Measurements from ENCODE around the gene PDIK1L.
"Not testable (repeated sequence)": the region's sequence is repeated elsewhere in the genome, so short reads cannot be mapped to it uniquely, and the experiment has no call there.

The PDIK1L gene

DNA sequence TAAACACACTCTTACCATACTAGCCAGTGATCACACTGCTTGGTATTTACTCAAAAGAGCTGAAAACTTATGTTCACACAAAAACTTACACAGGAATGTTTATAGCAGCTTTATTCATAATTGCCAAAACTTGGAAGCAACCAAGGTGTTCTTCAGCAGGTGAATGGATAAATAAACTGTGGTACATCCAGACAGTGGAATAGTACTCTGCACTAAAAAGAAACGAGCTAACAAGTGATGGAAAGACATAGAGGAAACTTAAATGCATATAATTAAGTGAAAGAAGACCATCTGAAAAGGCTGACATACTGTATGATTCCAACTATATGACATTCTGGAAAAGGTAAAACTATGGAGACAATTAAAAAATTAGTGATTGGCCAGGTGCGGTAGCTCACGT is 20.7 kb upstream of the PDIK1L start:
- no peak for DNase-seq

DNA sequence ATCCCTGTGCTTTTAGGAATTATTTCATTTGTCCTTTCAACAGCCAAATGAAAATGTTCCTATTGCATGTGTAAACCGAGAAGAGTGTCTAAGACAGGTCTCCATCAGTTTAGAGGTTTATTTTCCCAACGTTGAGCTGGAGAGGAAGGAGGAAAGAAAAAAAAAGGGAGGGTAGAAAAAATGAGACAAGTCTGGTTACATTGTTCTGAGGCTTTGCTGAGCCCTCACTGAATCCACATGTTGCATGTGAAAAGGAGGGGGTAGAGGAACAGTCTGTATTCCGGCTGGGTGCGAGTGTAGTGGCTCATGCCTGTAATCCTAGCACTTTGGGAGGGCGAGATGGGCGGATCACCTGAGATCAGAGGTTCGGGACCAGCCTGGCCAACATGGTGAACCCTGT is 19.2 kb upstream of the PDIK1L start:
- no peak for DNase-seq

DNA sequence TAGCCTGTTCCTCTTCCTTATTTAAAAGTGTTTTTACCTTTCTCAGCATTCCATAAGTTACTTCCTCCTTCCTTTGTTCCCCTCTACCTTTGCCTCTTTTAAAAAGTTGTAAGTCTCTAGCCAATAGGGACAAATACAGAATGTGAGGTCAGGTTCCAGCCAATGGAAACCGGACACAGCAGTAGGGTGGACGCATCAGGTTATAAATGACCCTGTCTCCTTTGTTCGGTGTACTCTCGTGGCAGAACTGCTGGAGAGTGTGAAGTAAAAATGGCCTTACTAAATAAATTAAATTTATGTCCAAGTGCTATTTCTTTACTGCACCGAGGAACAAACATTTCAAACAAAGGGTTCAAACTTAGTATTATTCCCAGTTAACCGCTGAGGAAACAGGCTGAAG is 18.1 kb upstream of the PDIK1L start:
- not testable (repeated sequence) for DNase-seq

DNA sequence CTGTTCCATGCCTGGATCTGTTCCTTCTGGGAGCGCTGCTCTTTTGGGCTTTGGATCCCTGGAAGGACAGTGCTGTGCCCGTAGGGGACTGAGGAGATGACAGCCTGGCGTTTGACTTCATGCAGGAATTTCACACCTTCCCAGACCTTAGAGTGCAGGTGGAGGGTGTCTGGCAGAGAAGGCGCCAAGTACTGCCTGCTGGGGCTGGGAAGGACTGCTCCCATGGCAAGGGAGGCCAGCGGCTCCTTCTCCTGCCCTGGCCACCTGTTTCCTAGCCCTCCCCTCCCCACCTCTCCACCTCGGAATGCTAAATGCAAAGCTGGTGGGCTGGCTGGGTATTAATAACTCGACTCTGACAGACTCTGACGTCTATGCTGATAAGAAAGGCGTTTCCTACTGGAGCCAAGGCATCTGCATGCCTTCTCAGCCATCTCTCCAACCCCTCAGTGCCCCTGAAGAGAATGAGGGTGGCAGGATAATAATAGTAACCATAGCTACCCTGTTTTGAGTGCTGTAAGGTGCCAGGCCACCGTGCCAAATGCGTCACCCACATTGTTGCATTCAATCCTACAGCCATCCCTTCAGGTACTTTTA is 17.5 kb upstream of the PDIK1L start:
- no peak for DNase-seq

DNA sequence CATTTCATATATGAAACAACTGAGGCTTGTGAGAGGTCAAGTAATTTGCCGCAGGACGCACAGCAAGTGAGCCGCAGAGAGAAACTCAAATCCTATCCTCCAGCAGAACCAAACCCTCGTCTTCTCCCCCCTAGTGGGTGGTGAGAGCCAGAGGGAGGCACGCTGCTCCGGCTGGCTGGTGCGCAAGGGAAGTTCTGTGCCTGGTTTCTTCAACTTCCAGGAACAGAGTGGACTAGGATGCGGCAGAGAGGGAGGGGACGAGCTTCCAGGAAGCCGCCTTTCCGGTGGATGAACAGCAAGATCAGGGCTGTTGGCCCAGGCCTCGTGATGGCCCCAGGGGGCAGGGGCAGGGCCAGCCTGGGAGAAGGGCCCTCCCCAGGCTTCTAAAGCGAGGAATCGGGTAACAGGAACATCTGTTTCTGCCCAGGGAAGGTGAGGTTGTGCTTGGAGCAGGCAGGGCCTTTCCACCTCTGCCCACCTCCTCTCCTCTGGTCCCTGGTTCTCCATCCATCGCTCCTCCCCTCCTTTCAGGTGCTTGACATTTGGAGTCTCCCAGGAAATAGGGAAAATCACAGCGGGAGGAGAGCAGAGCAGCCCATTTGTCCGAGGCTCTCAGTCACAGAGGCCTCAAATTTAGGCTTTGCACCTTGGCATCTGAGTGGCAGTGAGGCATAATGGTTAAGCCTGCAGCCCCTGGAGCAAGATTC is 16.8 kb upstream of the PDIK1L start:
- DNase-seq, result peak in 5 of 14 donors; percentile 1 to 67 (median 2)

DNA sequence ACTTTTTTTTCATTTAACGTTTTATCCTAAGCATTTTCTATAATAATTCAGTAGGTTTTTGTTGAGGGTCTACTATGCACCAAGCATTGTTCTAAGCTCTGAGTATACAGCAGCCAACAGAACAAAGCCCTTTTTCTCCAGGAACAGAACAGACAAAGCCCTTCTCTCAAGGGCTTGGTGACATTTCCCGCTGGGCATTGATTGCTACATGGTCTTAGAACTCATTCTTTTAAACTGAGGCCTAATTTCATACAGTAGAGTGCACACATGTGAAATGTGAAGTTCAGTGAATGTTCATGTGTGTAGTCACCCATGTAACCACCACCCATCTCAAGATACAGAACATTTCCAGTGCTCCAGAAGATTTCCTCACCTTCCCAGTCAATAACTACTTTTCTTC is 15.2 kb upstream of the PDIK1L start:
- DNase-seq, result peak in 8 of 14 donors; percentile 3 to 32 (median 12)

DNA sequence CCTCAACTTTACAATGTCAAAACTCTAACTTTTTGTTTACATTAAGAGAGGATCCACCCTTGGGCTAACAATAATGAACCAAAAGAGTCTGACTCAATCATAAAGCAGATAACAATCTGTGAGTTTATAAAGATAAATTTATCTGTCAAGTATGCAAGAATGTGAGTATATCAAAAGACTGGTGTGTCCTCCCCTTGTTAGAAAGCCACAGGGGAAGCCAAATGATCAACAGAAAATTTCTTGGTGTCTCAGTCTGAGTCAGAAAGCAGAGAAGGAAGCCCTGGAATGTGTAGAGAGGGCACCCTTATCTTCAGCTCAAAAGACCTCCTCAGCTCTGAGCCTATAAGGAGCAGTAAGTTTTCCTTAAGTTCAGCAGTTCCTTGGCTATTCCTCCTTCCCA is 13.9 kb upstream of the PDIK1L start:
- no peak for DNase-seq

DNA sequence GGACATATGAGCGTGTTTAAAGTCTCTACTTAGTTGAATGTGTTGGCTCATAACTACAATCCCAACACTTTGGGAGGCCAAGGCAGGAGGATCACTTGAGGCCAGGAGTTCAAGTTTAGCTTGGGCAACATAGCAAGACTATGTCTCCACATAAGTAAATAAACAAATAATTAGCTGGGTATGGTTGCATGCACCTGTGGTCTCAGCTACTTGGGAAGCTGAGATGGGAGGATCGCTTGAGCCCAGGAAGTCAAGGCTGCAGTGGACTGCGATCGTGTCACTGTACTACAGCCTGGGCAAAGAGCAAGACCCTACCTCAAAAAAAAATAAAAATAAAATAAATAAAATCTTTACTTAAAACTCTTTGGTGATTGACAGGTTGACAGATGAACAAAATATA is 13.0 kb upstream of the PDIK1L start:
- no peak for DNase-seq

DNA sequence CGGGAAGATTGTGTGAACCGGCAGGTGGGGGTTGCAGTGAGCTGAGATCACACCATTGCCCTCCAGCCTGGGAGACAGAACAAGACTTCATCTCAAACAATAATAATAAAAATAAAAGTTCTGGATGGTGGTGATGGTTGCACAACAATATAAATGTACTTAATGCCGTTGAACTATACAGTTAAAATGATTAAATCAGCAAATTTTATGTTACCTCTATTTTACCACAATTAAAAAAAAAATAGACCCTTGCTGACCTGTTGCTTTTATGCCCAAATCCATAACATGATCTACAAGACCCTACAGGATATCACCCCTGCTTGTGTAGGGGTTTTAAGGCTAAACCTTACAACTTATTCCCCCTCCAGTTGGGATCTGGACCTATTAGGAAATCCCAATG is 11.8 kb upstream of the PDIK1L start:
- no peak for DNase-seq

DNA sequence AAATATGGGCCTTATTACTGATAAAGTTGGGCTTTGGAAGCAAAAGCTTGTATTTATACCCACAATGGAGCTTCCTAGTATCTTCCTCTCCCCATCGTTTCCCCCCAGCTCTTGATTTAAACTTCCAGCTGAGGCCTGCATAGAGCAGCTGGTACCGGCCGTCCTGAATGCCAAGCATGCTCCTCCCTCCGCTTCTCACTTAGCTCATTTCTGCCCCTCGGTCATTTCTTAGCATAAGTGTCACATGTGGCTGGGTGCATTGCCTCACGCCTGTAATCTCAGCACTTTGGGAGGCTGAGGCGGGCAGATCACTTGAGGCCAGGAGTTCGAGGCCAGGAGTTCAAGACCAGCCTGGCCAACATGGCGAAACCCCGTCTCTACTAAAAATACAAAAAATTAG is 11.4 kb upstream of the PDIK1L start:
- DNase-seq, result not testable (repeated sequence)

DNA sequence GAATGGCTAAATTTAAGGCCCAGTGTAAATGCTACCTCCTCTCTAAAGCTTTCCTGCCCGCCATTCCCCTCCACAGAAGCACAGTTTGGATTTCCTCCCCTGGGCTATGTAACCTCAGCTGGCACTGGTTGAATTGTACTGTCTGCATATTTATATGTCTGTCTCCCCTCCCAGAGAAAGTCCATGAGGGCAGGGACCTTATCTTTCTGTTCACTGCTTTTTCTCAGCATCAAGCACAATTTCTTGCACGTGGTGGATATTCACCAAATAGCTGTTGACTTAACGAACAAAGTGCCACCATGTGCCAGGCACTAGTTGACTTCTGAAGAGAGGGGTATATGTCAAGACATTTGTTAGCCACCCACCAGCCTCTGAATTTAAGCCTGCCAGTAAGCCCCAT is 9.5 kb upstream of the PDIK1L start:
- DNase-seq, result no peak

DNA sequence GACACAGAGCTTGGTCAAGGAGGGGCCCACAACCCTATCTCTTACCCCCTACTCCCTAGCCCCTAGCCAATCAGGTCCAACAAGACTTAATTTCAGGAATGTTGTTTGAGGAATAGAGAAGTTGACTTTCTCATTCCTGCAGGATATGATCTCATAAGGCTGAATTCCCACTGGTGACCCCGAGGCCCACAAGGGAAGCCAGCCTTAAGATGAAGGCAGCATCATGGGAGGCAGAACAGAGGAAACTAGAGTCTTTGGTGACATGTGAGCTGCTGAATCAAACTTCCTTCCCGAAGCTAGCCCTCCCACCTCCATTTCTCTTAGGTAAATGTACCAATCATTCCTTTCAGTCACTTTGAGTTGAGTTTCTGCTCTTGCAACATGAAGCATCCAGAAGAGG is 9.1 kb upstream of the PDIK1L start:
- no peak for DNase-seq

DNA sequence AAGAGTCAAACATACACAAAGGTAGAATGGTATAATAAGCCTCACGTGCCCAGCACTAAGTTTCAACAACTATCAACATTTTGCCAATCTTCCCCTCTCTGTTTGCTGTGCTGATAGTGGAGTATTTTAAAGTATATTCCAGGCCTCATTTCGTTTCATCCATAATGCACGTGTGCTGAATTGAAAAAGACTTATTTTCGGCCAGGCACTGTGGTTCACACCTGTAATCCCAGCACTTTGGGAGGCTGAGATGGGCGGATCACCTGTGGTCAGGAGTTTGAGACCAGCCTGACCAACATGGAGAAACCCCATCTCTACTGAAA is 6.4 kb upstream of the PDIK1L start:
- not testable (repeated sequence) for DNase-seq

DNA sequence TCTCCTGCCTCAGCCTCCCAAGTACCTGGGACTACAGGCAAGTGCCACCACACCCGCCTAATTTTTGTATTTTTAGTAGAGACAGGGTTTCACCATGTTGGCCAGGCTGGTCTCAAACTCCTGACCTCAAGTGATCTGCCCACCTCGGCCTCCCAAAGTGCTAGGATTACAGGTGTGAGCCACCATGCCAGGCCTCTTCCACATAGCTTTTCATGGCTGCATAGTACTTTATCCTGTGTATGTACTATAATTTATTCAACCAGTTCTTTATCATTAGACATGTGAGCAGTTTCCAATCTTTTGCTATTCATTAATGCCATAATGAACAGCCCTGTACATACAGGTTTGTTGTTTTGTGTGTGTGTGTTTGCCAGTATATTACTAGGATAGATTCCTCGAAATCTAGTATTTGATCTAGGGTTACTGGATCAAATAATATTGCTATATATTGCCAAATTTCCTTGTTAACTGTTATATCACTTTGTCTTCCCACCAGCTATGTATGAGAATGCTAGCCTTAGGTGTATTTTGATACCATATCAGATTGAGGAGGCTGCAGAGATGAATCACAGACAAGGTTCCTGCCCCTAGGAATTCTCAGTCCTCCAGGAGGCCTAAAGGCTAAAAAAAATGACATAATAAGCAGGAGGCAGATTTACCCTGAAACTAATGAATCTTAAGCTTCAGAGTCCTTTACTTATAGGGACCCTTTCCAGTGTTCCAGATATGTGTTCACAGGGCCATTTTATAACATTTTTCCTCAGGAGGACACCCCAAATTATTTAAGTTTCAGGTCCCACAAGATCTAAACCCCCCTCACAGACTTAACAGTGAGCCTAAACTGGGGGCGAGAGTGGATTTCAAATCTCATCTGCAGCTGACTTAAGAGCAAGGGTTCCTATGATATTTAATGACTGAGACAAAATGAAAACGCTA is 2.1 kb upstream of the PDIK1L start:
- no peak for DNase-seq

DNA sequence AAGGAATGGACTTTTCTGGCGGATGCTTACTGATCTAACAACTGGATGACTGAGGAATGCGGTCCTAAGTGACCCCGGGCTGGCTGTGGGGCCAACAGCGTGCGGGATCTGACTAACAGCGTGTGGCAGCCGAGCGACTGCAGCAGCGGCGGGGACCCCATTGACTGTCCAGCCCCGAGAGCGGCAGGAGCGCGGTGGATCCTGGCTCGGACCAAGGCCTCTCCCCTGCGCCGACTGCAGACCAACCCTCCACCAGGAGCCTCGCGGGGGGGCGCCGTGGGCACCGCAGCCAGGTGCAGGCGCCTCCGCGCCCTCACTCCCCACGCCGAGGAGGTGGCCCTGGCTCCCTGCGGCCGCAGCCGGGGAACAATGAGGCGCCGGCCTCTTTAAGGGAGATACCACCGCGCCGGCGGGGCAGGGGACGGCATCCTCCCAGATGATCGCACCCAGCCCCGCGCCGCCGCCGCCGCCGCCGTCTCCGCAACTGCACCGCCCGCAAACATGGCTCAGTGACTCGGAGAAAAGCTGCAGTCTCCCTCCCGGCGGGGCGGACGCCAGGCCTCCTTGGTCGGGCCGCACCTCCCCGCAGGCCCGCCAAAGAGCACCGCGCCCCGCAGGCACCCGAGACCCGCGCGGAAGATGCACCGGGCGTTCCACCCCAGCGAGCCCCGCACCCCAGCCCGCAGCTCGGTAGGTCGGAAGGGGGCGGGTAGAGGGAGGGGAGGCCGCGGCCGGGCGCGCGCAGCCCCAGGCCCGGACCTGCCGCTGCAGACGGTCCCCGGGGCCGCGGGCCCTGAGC is 694 bp upstream of the PDIK1L start:
- peak in 13 of 14 donors; percentile 61 to 84 (median 79) for DNase-seq

DNA sequence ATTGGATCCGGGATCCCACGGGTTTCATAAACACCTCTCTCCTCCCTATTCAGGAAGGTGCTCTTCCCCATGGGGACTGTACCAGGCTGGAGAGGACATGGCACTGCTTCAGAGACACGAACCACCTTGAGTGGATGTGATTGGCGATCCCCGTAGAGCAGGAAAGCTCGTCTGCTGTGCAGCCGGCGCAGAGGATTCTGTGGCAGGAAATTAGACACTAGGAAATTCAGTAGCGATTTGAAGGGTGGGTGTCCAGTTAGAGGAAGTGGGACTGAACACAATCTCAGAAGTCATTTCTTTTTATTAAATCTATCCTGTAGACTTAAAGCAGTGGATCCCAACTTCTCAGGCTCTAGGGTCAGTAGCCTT is 767 bp downstream of the PDIK1L start:
- no peak for DNase-seq

DNA sequence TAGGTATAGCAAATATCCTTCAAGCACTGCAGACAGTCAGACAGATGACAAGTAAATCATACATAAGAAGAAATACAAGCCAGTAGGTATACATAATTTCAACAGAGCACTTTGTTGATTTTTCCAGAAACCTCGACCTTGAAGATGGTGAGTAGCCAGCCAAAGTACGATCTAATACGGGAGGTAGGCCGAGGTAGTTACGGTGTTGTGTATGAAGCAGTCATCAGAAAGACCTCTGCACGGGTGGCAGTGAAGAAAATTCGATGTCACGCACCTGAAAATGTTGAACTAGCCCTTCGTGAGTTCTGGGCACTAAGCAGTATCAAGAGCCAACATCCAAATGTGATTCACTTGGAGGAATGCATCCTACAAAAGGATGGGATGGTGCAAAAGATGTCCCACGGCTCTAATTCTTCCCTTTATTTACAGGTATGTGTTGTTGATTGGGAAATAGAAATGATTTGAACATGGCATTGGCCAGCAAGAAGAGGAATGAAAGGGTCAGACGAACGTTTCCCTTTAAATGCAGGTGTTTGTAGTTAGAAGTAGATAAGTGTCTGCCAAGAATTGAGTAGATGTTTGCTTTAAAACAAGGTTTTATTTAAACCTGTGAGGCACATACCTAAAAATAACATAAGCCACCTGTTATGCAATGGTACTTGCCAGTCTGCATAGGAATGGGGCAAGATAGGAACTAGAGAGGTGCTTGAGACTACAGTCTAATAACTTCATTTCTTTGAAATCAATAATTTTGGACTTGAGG is 2.7 kb downstream of the PDIK1L start:
- DNase-seq, result no peak

DNA sequence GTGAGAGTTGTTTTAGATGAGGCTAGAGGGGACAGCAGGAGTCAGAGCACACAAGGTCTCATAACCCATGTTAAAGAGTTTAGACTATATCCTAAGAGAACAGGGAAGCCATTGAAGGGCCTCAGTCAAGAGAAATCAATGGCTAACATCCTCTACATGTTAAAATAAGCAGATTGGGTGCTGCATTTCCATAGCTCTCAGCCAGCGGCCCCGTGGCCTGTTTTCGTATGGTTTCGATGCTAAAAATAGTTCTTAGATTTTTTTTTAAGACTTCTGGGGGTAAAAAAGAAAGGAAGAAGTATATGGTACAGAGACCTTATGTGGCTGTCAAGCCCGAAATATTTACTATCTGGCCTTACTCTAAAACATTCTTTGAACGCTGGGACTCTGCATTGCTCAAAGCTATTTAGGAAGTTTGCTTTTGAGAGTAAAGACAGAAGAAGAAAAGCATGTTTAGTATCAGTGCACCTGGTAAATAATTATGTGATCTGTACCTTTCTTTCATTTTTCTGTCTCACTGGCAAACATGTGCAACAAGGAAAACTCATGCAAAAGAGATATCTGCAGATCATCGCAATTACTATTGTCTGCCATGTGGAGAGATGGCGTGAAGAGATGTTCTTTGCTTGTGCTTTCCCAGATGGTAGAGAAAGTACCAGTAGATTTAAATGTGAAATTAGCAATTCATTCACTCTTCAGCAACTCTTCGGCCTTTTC is 8.4 kb downstream of the PDIK1L start:
- DNase-seq, result no peak

DNA sequence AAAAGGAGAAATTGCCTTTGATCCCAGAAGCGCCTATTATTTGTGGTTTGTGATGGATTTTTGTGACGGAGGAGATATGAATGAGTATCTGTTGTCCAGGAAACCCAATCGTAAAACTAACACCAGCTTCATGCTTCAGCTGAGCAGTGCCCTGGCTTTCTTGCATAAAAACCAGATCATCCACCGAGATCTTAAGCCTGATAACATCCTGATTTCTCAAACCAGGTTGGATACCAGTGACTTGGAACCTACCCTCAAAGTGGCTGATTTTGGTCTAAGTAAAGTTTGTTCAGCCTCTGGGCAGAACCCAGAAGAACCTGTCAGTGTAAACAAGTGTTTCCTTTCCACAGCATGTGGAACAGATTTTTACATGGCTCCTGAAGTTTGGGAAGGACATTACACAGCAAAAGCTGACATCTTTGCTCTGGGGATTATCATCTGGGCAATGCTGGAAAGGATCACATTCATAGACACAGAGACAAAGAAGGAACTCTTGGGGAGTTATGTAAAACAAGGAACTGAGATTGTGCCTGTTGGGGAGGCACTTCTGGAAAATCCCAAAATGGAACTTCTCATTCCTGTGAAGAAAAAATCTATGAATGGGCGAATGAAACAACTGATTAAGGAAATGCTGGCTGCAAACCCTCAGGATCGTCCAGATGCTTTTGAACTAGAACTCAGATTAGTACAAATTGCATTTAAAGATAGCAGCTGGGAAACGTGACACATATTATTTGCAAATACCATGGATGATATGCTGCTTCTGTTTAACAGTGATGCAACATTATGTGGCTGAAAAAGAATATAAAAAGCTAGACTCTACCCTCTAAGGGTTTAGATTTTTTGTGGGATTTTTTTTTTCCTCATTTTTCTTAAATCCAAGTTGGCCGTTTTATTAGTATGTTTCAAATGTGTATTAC is 10.5 kb downstream of the PDIK1L start:
- DNase-seq, result no peak

Measured in C1 segment of cervical spinal cord (tissue), 14 donors.